G401 (cell line): ENCODE data around the gene DISP3. TPM values are rescaled to one million over a fixed set of nuclear protein-coding genes. Genes with fewer than 3 reads are reported as not detected.

Experiments
- DNase-seq: peaks from one replicate; pipeline ENCODE4 v3.0.0-alpha.2; 2015; ENCODE audit warnings: low spot score
- in situ Hi-C: cut with HindIII; loops from 2 replicates; pipeline ENCODE4 v1.10.0; 2016; ENCODE audit warnings: low sequenced_read_pairs, mixed read lengths
- total RNA-seq: library from RNA; depleted of rRNA; stranded (reverse); fragments of >200 nt; shearing (Covaris generic); gene quantifications from 2 replicates; pipeline ENCODE4 v1.2.3, GENCODE V29; 2014

The DISP3 gene
- total RNA-seq, 1 experiment from 2014 or later, result not detected

GRCh38 chr1:11522400-11523235 lies 43.7 kb downstream of the DISP3 start:
- no peak for DNase-seq
- in situ Hi-C loops, result no loop called here

GRCh38 chr1:11523261-11523660 lies 44.3 kb downstream of the DISP3 start:
- in situ Hi-C loops, result no loop called here
- no peak for DNase-seq

GRCh38 chr1:11523746-11524464 lies 45.0 kb downstream of the DISP3 start:
- in situ Hi-C loops, result no loop called here
- DNase-seq, result no peak

GRCh38 chr1:11524465-11525150 lies 45.7 kb downstream of the DISP3 start:
- in situ Hi-C loops, result no loop called here
- DNase-seq, result no peak

- in situ Hi-C loops, result no loop called here
- DNase-seq, result no peak
These were observed 46.2 kb downstream of the DISP3 start for GRCh38 chr1:11525151-11525505.

- no peak for DNase-seq
- in situ Hi-C loops, result no loop called here
These were observed 46.6 kb downstream of the DISP3 start for GRCh38 chr1:11525516-11525915.

- in situ Hi-C loops, result no loop called here
- DNase-seq, result no peak
These were observed 47.3 kb downstream of the DISP3 start for GRCh38 chr1:11526071-11526895.

- in situ Hi-C loops, result no loop called here
- no peak for DNase-seq
These were observed 48.8 kb downstream of the DISP3 start for GRCh38 chr1:11527541-11528452.

GRCh38 chr1:11528611-11529261 lies 49.8 kb downstream of the DISP3 start:
- in situ Hi-C loops, result no loop called here
- no peak for DNase-seq

- DNase-seq, result no peak
- in situ Hi-C loops, result no loop called here
These were observed 50.4 kb downstream of the DISP3 start for GRCh38 chr1:11529330-11529729.

- no peak for DNase-seq
- in situ Hi-C loops, result no loop called here
These were observed 51.1 kb downstream of the DISP3 start for GRCh38 chr1:11529763-11530730.

- DNase-seq, result no peak
- in situ Hi-C loops, result no loop called here
These were observed 51.9 kb downstream of the DISP3 start for GRCh38 chr1:11530731-11531311.

GRCh38 chr1:11531314-11531870 lies 52.4 kb downstream of the DISP3 start:
- in situ Hi-C loops, result no loop called here
- DNase-seq, result no peak

GRCh38 chr1:11531943-11532342 lies 53.0 kb downstream of the DISP3 start:
- DNase-seq, result no peak
- in situ Hi-C loops, result no loop called here

GRCh38 chr1:11533790-11534787 lies 55.1 kb downstream of the DISP3 start:
- no peak for DNase-seq
- in situ Hi-C loops, result no loop called here
